ENCODE results near the gene POLN.
"Not testable (repeated sequence)": the region's sequence is repeated elsewhere in the genome, so short reads cannot be mapped to it uniquely, and the experiment has no call there.

DNA sequence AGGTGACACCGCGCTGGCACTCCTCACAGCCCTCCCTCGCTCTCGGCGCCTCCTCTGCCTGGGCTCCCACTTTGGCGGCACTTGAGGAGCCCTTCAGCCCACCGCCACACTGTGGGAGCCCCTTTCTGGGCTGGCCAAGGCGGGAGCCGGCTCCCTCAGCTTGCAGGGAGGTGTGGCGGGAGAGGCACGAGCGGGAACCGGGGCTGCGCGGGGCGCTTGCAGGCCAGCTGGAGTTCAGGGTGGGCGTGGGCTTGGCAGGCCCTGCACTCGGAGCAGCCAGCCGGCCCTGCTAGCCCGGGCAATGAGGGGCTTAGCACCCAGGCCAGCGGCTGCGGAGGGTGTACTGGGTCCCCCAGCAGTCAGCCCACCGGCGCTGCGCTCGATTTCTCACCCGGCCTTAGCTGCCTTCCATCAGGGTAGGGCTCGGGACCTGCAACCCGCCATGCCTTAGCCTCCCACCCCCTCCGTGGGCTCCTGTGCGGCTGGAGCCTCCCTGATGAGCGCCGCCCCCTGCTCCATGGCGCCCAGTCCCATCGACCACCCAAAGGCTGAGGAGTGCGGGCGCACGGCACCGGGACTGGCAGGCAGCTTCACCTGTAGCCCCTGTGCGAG lies 80.7 kb downstream of the POLN start:
- not testable (repeated sequence) for TF ChIP-seq POLR2A (IDR thresholded peaks at IDR 0.05)
- TF ChIP-seq, protein P1, sequence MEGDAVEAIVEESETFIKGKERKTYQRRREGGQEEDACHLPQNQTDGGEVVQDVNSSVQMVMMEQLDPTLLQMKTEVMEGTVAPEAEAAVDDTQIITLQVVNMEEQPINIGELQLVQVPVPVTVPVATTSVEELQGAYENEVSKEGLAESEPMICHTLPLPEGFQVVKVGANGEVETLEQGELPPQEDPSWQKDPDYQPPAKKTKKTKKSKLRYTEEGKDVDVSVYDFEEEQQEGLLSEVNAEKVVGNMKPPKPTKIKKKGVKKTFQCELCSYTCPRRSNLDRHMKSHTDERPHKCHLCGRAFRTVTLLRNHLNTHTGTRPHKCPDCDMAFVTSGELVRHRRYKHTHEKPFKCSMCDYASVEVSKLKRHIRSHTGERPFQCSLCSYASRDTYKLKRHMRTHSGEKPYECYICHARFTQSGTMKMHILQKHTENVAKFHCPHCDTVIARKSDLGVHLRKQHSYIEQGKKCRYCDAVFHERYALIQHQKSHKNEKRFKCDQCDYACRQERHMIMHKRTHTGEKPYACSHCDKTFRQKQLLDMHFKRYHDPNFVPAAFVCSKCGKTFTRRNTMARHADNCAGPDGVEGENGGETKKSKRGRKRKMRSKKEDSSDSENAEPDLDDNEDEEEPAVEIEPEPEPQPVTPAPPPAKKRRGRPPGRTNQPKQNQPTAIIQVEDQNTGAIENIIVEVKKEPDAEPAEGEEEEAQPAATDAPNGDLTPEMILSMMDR (IDR thresholded peaks at IDR 0.05), result not testable (repeated sequence)
